ENCODE measurements around the gene NEDD4L. TPM values are rescaled to one million over a fixed set of nuclear protein-coding genes. Genes with fewer than 3 reads are reported as not detected.

Gene NEDD4L
- total RNA-seq, 3 donors from 2014 or later = 161 to 309 (median 256) TPM

- no peak for TF ChIP-seq CTCF (IDR thresholded peaks at IDR 0.05)
- H3K4me1 ChIP-seq (ENCODE audit: low read depth) = peaks cover 14% of the 10 kb centered on the region
- H3K9me3 ChIP-seq = no peaks in the 10 kb centered on the region
- H3K4me3 ChIP-seq = no peak overlapping the region
- ATAC-seq (no peak), DNase-seq (no peak)
- intact Hi-C loops (cut with DNase I, micrococcal nuclease) = no loop called here
- H3K36me3 ChIP-seq (ENCODE audit: low read depth) = no peaks in the 10 kb centered on the region
Observed at GRCh38 chr18:58188996-58189395, 145.0 kb downstream of the NEDD4L start.

- no peak overlapping the region for H3K4me3 ChIP-seq
- intact Hi-C loops (cut with DNase I, micrococcal nuclease) = loop anchor here in 1 of 2 donors (10.0 kb wide), 2 partner anchors 64 to 134 kb away; no protein-coding TSS in a partner anchor
- ATAC-seq = no peak
- no peak for TF ChIP-seq CTCF (IDR thresholded peaks at IDR 0.05)
- peaks cover 20% of the 10 kb centered on the region for H3K4me1 ChIP-seq (ENCODE audit: low read depth)
- H3K36me3 ChIP-seq (ENCODE audit: low read depth) = no peaks in the 10 kb centered on the region
- no peak for DNase-seq
- H3K9me3 ChIP-seq = no peaks in the 10 kb centered on the region
Observed at GRCh38 chr18:58190842-58191530, 147.0 kb downstream of the NEDD4L start.

- no peak for TF ChIP-seq CTCF (IDR thresholded peaks at IDR 0.05)
- Histone ChIP-seq H3K4me1 (ENCODE audit: low read depth) (peaks cover 20% of the 10 kb centered on the region), H3K4me3 (no peak overlapping the region), H3K36me3 (ENCODE audit: low read depth) (no peaks in the 10 kb centered on the region), H3K9me3 (no peaks in the 10 kb centered on the region)
- ATAC-seq (no peak), DNase-seq (no peak)
- intact Hi-C loops (cut with DNase I, micrococcal nuclease) = loop anchor here in 1 of 2 donors (10.0 kb wide), 2 partner anchors 63 to 133 kb away; no protein-coding TSS in a partner anchor
Observed at GRCh38 chr18:58191626-58192025, 147.6 kb downstream of the NEDD4L start.

- no peak for ATAC-seq
- Histone ChIP-seq H3K9me3 (no peaks in the 10 kb centered on the region), H3K4me3 (no peak overlapping the region), H3K36me3 (ENCODE audit: low read depth) (no peaks in the 10 kb centered on the region), H3K4me1 (ENCODE audit: low read depth) (peaks cover 16% of the 10 kb centered on the region)
- no peak for TF ChIP-seq CTCF (IDR thresholded peaks at IDR 0.05)
- no peak for DNase-seq
- intact Hi-C loops (cut with DNase I, micrococcal nuclease) = loop anchor here in 1 of 2 donors (10.0 kb wide), 2 partner anchors 62 to 132 kb away; no protein-coding TSS in a partner anchor
Observed at GRCh38 chr18:58192519-58192918, 148.5 kb downstream of the NEDD4L start.

GRCh38 chr18:58194028-58194427 is 150.0 kb downstream of the NEDD4L start:
- Histone ChIP-seq H3K4me3 (no peak overlapping the region), H3K36me3 (ENCODE audit: low read depth) (no peaks in the 10 kb centered on the region), H3K4me1 (ENCODE audit: low read depth) (peaks cover 20% of the 10 kb centered on the region), H3K9me3 (no peaks in the 10 kb centered on the region)
- ATAC-seq (no peak), DNase-seq (no peak)
- intact Hi-C loops (cut with DNase I, micrococcal nuclease) = loop anchor here in 1 of 2 donors (10.0 kb wide), 2 partner anchors 61 to 131 kb away; no protein-coding TSS in a partner anchor
- no peak for TF ChIP-seq CTCF (IDR thresholded peaks at IDR 0.05)
